NCI-H2171 treated with DMSO at 0.1 percent for 48 hours (cell line): Measurements from ENCODE around the gene MCC.

ENCODE experiments used
- DNase-seq: peaks from one replicate; lab custom pipeline; 2025; lab: John Stamatoyannopoulos, UW

Gene MCC

DNA sequence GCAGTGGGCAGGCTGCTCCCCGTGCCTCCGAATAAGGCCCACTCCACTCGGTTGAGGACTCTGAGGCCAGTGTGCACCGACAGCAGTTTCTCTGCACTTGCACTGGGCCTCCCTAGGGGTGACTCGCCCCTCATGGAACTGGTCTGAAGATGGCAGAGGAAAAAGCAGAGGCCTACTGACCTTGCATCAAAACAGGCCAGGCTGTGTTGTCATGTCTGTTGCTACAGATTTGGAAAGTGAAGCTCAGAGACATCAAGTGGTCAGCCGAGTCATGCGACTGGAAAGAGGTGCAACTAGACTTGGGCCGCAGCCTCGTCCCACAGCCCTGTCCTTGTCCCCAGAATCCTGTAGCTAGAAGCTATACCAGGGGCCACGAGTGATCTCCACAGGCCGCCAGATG, 433.4 kb downstream of the MCC start:
- no peak for DNase-seq

DNA sequence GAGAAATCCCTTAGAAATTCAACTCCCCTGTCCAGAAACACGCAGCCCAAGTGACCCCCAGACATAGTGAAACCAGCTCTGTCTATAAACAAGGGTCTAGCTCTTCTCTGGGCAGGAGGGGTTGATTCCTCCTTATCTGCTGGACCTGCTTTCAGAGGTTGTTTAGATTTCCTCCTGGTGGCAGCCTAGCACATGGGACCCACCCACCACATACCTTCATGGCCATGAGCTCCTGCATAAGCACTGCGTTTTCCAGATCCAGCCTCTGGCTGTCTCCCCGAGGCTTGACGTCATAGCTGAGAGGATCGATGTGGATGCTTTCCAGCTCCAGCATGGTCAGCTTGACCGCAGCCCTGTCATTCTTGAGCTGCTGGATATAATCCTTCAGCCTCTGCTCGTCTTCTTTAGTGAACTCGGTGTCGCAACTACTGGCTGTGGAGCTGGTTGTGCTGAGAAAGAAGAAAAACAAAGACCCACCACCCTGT, 434.7 kb downstream of the MCC start:
- DNase-seq, result no peak

DNA sequence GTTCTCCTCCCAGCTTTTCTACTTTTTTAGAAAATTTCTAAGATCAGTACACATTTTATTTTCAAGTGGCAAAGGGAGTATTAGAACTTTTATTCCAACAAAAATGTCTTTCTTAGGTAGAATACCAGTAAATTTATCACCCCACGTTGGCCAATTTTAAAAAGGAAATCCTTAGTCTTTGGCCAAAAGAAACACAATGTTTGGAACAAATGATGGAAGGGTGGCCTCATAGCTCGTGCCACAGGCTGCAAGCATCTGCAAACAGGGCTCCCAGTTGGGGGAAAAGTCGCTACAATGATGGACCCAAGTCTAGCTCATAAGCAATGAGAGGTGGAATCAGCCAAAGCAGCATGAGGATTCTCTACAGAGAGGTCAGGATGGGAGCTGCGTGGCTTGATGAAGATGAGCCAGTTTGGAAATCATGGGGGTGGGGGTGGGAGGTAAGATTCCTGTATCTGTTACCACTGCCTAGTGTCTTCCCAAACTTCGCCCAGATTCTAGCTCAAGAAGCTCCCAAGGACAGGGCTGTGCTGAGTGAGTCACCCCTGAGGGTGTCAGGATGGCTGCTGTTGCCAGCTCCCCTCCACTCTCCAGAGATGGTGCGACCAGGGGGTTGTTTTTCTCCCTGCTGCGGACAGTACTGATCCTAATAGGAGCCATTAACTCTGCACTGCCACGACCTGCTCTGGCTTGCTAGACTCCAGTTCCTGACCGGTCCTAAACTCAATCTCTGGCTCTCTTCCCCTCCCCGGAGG, 436.0 kb downstream of the MCC start:
- no peak for DNase-seq

DNA sequence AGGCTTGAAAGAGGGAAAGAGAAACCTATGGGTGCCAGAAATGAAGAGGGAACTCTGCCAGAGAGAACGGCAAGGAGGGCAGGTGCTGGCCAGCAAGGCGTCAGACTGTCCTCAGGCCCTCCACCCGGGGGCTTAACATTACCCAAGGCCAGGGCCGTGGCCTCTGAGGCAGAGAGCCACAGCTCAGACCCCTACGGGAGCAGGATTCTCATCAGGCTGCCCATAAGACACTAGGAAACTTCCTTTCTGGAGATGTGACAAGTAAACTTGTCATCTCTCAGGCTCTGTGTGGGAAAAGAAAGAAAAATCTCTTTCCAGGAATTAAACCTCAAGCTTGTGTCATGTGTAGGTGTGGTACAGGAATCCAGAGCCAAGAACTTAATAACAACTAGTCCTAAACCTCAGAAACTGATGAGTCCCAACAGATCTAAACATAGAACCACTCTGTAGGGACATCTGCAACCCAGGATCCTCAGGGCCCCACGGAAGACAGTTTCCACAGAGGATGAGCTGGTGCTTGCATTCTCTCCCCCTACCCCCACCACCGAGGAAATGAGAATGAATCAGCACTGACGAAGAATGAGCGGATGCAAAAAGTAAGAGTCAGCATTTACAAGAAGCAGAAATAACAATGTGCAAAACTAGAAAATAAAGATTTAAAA, 437.4 kb downstream of the MCC start:
- no peak for DNase-seq

DNA sequence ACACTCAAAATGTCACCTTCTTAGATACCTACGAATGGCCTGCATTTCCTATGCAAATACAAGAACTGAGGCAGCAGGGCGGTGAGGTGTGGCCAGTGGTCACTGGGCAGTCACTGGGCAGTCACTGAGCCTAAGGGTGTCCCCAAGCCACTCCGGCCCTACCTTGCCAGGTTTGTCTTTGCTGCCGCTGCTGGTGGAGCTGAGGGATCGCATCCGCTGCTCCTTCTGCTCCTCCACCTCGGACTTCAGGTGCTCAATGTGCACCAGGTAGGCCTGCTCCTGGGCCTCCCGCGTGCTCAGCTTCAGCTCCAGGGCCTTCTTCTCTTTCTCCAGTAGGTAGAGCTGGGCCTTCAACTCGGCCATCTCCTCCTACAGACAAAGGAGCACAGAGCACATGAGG, 439.3 kb downstream of the MCC start:
- DNase-seq, result no peak

DNA sequence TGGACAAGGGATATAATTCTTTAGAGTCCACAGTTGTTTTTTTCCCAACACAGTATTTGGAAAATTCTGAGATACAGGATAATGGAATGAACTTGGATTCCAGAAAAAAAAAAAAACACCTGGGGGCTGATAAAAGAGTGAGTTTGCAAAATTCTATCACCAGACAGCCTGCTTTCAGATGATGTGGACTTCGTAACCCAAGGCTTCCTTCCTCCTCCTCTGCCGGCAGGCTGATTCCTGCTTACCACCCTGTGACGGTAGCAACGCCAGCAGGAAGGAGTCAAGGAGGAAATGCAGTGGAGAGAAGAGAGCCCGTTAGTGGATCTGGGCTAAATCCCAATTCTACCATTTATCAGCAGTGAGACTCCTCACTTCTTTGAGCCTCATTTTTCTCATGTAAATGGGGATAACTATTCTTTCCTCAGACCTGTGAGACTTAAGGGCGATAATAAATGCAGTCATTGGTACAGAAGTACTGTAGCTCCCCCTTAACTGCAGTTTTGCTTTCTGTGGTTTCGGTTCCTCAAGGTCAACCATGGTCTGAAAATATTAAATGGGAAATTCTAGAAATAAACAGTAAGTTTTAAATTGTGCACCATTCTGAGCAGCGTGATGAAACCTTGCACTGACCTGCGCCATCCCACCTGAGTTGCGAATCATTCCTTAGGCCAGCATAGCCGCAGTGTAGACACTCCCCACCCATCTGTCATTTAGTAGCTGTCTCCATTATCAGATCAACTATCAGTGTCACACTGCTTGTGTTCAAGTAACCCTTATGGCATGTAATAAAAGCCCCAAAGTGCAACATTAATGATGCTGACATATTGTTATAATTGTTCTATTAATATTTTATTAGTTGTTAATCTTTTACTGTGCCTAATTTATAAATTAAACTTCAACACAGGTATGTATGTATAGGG, 440.3 kb downstream of the MCC start:
- DNase-seq, result no peak

DNA sequence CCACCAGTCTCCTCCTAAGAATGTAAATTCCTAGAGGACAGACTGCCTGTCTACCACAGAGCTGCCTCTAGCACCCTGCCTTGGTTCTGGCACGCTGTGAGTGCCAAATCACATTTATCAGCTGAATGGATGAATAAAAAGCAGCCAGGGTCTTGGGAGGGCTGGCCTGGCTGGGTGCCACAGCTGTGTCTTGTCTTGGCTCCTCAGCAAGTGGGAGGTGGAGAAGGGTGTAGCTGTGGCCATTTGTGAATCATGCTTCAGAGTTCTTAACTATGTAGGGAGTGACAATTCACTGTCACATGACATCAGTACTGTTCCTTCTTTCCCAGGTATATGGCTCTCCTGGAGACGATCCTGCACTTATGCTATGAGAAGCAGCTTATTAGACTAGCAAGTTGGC, 441.0 kb downstream of the MCC start:
- DNase-seq, result no peak

DNA sequence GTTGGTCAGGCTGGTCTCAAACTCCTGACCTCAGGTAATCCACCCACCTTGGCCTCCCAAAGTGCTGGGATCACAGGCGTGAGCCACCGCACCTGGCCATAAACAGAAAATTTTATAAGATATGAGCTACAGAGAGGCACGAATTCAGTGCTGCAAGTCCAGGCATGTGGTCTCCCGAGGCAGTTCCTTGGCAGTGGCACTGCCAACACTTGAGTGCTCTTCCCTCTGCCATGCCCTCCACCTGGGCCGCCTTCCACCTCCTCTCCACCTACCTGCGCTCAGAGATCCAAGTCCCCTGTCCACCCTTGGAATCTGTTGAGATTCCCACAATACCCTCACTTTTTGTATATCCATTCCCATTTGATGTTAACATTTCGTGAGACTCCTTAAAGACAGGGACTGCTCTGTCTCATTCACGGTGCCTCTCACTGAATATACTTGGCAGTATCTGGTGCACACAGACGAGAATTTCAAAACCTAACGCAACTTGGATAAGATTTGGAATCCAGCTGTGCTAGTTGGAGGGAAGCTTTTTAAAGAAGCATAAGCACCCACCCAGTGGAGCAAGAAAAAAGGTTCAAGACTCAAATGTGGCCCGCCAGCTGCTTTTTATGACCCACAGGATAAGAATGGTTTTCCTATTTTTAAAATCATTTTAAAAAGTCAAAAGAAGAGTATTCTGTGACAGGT, 443.3 kb downstream of the MCC start:
- DNase-seq, result peak; percentile 15

DNA sequence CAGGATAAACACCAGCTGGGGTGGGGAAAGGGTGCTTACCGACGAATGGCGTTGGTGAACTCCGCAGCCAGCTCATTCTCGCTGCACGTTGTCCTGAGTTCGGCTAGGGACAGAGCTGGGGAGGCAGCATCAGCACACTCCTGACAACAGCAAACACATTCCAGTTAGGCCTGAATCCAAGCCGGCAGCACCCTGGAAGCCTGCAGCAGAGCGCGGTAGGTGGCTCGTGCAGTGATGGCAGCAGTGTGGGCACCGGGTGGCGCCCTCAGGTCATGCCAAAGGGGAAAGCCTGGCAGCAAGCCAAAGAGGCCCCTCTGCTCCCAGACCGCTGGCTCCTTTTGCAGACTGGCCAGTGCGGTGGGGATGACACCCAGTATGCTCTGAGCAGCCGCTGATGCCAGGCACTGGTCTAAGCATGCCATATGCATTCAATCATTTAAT, 444.7 kb downstream of the MCC start:
- DNase-seq, result no peak

DNA sequence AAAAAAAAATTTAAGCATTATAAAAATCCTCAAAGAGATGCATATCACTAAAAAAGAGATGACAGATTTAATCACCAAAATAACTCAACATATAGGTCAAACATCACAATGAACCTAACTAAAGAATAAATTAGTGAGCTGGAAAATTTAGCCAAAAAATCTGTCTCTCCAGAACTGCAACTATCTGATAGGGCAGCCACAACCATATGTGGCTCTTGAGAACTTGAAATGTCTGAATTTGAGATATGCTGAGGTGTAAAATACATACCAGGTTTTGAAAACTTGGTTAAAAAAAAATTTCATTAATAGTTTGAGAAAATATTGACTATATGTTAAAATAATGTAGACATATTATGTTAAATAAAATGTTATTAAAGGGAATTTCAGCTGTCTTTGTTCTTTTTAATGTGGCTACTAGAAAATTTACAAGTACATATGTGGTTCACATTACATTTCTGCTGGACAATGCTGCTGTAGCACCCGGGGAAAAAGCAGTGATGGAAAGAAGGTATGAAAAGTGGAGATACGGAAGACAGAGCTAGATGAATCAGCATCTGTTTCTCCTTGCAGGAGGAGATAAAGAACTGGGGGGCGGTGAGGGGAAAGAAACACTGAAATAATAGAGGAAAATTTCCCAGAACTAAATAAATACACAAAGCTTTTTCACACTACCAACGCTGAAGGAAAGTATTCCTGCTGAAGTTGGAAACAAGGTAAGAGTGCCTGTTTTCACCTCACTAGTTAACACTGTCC, 445.6 kb downstream of the MCC start:
- DNase-seq, result no peak

DNA sequence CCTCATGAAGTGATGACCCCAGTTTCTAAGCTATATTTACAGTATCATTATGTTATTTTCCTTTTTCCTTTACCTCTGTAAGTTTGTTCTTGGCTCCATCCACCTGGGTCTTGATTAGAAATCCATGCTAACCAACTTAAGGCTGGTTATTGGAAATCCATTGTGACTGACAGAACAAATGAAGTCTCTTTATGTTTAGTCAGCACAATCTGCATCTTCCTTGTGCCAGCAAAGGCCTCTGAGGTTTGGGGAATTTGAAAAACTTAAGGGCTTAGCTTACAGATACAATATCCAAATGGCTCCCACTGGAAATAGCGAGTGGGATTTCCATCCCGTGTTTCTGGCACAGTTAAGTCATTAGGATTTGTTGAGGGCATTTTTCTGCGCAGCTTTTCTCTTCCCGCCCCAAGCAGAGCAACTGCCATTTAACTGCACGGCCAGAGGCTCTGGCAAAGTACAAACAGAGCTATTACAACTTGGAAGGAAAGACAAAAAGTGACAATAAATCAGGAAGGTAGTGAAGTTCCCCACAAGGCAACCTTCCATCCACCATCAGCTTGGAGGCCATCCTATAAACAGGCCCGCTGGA, 447.5 kb downstream of the MCC start:
- no peak for DNase-seq

DNA sequence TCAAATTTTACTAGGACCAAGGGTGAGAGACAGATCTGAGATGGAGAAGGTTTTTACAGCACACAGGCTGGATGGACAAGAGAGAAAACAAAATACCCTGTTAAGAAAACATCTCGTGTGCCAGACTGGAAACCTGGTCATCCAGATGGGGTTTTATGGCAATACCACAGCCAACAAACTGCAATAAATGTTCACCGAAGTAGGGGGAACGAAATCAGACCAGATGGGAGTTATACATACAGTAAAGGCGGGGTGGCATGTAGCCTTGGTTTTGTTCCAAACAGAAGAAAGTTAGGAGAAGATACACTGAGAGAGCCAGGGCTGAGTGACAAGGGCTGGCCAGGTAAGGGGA, 448.3 kb downstream of the MCC start:
- peak; percentile 78 for DNase-seq

DNA sequence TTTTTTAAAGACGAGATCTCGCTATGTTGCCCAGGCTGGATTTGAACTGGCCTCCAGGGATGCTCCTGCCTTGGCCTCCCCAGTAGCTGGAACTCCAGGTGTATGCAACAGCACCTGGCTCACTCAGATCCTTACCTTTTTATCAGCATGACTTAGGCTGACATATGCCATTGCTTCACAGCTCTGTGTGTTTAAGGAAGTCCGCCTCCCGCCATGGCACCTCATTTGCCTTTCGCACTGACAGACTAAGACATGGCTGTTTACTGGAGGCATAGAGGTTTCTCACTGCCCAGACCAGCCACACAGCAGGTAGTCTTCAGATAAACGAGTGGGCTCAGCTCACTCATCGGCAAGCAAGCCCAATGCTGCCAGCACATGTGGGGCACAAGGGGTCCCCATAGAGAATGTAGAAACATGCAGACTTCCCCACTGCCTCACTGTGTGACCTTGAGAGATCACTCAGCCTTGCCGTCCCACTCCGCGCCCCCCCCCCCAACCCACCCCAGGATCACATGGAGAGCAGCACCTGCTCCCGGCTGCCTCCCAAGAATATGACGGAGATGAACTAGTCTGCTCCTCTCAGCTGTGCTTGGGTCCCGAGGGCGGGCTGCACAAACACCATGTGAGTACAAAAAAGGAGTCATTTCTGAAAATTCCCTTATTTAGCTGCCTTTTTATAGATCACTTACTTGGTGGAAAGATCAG, 448.9 kb downstream of the MCC start:
- peak; percentile 78 for DNase-seq

DNA sequence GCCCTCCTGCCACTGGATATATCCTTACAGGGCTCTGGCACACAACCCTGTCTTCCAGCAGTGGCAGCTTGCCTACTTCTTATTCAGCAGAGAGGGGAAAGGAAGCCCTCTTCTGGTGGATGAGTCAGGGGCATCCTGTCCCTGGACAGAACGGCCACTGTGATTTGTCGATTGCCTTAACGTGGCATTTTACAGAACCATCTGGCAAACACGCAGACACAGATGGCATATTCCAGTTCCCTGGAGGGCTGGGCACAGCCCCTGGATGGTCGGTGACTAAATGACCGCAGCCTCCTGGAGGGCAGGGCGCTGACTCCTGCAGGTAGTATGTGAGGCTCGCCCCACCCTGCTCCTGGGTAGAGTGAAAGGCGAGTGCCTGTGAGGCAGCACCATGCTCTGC, 449.5 kb downstream of the MCC start:
- DNase-seq, result no peak

DNA sequence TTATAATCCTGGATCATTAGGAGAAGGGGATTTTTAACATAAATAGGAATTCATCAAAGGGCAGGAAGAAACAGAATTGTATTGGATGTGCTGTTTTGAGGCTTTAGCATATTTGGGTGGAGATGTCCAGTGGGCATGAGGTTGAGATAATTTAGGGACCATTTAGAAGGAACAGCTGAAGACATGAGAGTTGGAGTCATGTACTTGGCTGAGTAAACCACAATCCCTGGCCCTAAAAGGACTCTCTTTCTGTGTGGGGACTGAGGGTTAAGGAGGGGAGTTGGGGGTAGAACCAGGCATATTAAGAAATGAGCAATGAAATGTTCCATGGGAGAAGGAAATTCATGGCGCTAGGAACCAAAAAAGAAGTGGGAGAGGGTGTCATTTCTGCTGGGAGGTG, 450.1 kb downstream of the MCC start:
- DNase-seq, result no peak

DNA sequence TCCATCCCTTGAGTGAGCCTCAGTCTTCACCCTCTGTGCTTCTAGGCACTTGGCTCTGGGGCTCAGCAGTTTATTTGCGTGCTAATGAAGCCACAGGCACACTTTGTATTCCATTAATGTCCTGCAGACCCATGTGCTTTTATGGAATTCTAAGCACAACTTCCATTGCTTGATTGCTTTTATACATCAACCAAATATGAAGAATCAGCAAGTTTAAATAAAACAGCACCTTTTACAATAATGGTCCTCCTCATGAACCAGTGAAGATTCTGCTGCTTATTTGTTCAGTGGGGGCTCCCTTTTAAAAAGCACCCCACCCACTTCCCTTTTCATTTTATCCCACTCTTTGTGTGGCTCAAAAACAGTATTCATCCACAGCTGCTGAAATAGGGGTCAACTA, 451.4 kb downstream of the MCC start:
- no peak for DNase-seq

DNA sequence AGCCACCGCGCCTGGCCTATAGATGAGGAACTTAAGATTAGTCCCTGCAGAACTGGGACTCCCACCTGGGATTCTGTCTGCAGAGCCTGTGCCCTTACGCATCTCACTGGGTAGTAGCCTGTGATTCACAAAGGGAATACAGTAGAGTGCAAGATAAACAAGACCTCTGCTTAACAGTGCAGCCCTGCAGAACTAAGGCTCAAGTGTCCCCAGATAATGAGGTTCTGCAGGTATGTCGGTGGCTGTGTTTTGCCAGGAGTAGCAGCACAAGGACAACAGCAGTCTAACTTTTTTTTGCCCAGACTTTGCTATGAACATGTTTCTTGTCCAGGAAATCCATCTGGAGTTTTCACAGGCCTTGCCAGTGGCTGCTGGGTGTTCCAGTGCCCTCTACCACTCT, 451.9 kb downstream of the MCC start:
- DNase-seq, result no peak

DNA sequence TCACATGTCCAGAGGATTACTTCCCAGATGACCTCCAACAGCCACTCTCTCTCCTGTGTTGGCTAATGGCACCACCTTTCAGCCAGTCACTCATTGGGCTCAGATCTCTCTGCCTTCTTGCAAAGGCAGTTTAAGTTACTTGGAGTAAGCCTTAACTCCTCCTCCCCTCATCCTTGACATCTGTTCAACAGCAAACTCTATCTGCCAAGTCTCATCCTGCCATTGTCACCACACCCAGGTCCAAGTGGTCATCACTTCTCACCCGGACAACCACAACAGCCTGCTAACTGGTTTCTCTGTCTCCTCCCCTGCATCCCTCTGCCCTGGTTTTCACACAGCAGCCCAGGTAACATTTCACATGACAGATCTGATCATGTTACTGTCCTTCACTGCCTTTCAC, 453.2 kb downstream of the MCC start:
- DNase-seq, result no peak

DNA sequence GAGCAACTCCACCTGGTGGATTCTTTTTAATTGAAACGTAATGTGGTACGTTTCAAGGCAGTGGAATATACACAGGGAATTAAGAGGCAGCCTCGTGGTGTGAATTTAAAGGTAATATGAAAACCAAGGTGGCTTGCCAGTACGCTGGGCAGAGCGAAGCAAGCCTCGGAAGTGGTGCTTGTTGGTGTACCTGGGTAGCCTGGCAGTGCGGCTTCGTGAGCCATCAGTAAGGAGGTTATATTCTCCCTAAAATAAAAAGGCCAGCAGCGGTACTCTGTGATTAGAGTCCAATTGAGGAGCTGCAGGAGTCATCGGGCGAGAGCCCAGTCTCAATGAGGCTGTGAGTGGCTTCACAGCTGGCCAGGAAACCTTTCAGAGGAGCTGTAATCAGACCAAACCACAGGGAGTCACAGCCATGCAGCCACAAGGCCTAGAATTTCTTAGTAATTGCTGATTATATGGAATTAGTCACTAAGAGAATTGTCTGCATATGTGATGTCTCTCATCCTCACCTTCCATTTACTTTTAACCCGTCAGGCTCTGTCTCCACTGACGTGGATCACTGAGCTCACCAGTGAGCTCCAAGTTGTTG, 454.0 kb downstream of the MCC start:
- no peak for DNase-seq

DNA sequence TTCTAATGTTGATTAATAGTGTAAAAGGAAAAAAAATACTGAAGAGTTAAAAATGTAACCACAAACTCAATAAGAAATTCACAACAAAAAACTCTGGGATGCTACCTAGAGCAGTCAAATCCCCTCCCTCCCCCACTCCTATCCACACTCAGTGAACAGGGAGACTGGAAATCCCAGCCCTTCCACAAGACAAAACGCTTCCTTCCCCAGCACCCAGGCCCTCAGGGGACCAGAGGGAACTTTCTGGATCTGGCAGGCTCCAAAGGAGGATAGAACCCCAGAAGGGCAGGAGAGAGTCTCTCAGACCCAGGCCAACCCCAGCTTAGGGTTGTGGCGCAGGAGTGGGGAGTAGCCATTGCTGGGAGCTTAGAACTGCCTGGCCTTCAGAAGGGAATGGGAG, 456.7 kb downstream of the MCC start:
- no peak for DNase-seq
